GM12874 (cell line): ENCODE measurements around the gene FEM1B.

ENCODE experiments used
- CTCF ChIP-seq: IDR thresholded peaks from 2 replicates; pipeline ENCODE4 v1.5.1; 2011; ENCODE audit warnings: low read depth, mild to moderate bottlenecking, control low read depth, low read length, moderate library complexity; ENCODE audit not compliant: insufficient read depth

FEM1B gene

GRCh38 chr15:68333775-68334470 is 56.4 kb downstream of the FEM1B start:
- TF ChIP-seq CTCF, result no peak

- no peak for TF ChIP-seq CTCF
Measured at GRCh38 chr15:68334661-68335124, 57.1 kb downstream of the FEM1B start.

GRCh38 chr15:68335251-68335650 is 57.7 kb downstream of the FEM1B start:
- no peak for TF ChIP-seq CTCF

GRCh38 chr15:68335655-68336054 is 58.1 kb downstream of the FEM1B start:
- TF ChIP-seq CTCF, result no peak

GRCh38 chr15:68336516-68336915 is 59.0 kb downstream of the FEM1B start:
- no peak for TF ChIP-seq CTCF

GRCh38 chr15:68337826-68338225 is 60.3 kb downstream of the FEM1B start:
- TF ChIP-seq CTCF, result no peak

- TF ChIP-seq CTCF, result no peak
Measured at GRCh38 chr15:68339481-68339880, 61.9 kb downstream of the FEM1B start.
